Skeletal muscle cell (primary cell): ENCODE measurements around the gene TSPY3.
"Not testable (repeated sequence)": the region's sequence is repeated elsewhere in the genome, so short reads cannot be mapped to it uniquely, and the experiment has no call there.

Experiments used
- DNase-seq: peaks from one replicate; pipeline ENCODE4 v3.0.0-alpha.2; 2010; ENCODE audit warnings: low read depth
- H3K4me3 ChIP-seq: 2 replicates; pipeline ENCODE4 v1.5.1; 2011; ENCODE audit warnings: low read depth, mild to moderate bottlenecking, control low read depth, low read length, moderate library complexity

Gene TSPY3

GRCh38 chrY:9398121-9398520 lies at the start of gene TSPY3:
Gene TSPY3 (plus strand): TSS chrY:9398421. CDS start chrY:9398467, 46 bp downstream.
- DNase-seq, H3K4me3 ChIP-seq: not testable (repeated sequence)

- not testable (repeated sequence) for DNase-seq, H3K4me3 ChIP-seq
Measured at GRCh38 chrY:9357497-9357896, 40.7 kb upstream of the TSPY3 start, which contains the start of gene TSPY8. Gene TSPY8 (plus strand): TSS chrY:9357797. CDS start chrY:9357843, 46 bp downstream.

GRCh38 chrY:9396527-9396926 lies 1.7 kb upstream of the TSPY3 start:
- not testable (repeated sequence) for H3K4me3 ChIP-seq, DNase-seq
